ENCODE results near the gene MYRF. TPM values are rescaled to one million over a fixed set of nuclear protein-coding genes. Genes with fewer than 3 reads are reported as not detected.

Gene MYRF
- total and polyA plus RNA-seq, 2 of the 13 experiments (the other 11 are each of a cell fraction or from before 2014, with no cell fraction given), result 10.2 to 25.9 TPM

GRCh38 chr11:61829806-61830205 lies 77.4 kb downstream of the MYRF start:
- Histone ChIP-seq H3K36me3 (replicated peaks in 1 of 2; ENCODE audit: control insufficient read depth in 1 of 2, insufficient read depth in 2 of 2, low read length in 2 of 2) (no peaks in the 10 kb centered on the region), H3K4me2 (ENCODE audit: low read depth, low read length) (peak overlapping the region; percentile 86), H3K4me1 (ENCODE audit: insufficient read depth, low read length) (peaks cover 41% of the 10 kb centered on the region), H2AFZ (ENCODE audit: low read length) (no peak overlapping the region), H3K9ac (ENCODE audit: insufficient read depth, low read depth, low read length) (peak overlapping the region; percentile 78), H3K27me3 (ENCODE audit: control insufficient read depth in 1 of 2, insufficient read depth in 2 of 2, low read length in 2 of 2) (no peaks in the 10 kb centered on the region), H3K27ac (ENCODE audit: extremely low read length, insufficient read depth, low read length) (no peak overlapping the region), H4K20me1 (ENCODE audit: insufficient read depth, low read length) (no peaks in the 10 kb centered on the region), H3K79me2 (ENCODE audit: insufficient read depth, low read length) (peaks cover 33% of the 10 kb centered on the region), H3K4me3 (replicated peaks in 1 of 3; ENCODE audit: insufficient read depth in 1 of 3, low read depth in 2 of 3, low read length in 3 of 3) (peak overlapping the region; percentile 62 to 91 (median 82); a peak in 5 of 6 replicates), H3K9me3 (ENCODE audit: low read length) (no peaks in the 10 kb centered on the region)
- TF ChIP-seq POLR2A (IDR thresholded peaks at IDR 0.05; ENCODE audit: insufficient read depth in 1 of 2, low read depth in 2 of 2, low read length in 2 of 2), result 0 out of 4 replicates have a peak, but pooled peaks of 1 of the 2 experiments have one; percentile 27
- TF ChIP-seq, protein P1, sequence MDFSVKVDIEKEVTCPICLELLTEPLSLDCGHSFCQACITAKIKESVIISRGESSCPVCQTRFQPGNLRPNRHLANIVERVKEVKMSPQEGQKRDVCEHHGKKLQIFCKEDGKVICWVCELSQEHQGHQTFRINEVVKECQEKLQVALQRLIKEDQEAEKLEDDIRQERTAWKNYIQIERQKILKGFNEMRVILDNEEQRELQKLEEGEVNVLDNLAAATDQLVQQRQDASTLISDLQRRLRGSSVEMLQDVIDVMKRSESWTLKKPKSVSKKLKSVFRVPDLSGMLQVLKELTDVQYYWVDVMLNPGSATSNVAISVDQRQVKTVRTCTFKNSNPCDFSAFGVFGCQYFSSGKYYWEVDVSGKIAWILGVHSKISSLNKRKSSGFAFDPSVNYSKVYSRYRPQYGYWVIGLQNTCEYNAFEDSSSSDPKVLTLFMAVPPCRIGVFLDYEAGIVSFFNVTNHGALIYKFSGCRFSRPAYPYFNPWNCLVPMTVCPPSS (IDR thresholded peaks at IDR 0.05), result no peak
- ChIA-PET CTCF (ENCODE audit: low intra/inter-chr PET ratio, low total read pairs) (interaction anchor here (1.8 kb wide), 1 partner anchor 33 kb away, joined by 7 read pairs; no protein-coding TSS in a partner anchor), POLR2A (interaction anchor here (2.8 kb wide), 1 partner anchor 13 kb away, joined by 49 read pairs; the partner anchor contains the start of gene FADS1)
- ATAC-seq, result no peak
- no peak for DNase-seq (ENCODE audit: low spot score)
- 100% methylated on average over 2 of the region's 4 CpGs for WGBS (ENCODE audit: low lambda C conversion rate)
- no TSS peak for BruUV-seq (replicated peaks)
- no peak for FAIRE-seq
- in situ Hi-C loops (cut with HindIII; ENCODE audit: extremely low pct_ligation_motif_present, low pct_unique_long_range_greater_than_20kb), result no loop called here
- intact Hi-C loops (cut with micrococcal nuclease; ENCODE audit: unreplicated experiment), result no loop called here

- FAIRE-seq (no peak), ATAC-seq (no peak), DNase-seq (ENCODE audit: low spot score) (no peak)
- no peak overlapping the region for H2AFZ ChIP-seq (ENCODE audit: low read length)
- peak overlapping the region in 2 of 3 experiments; percentile 62 to 91; a peak in 2 of 6 replicates for H3K4me3 ChIP-seq (replicated peaks in 1 of 3; ENCODE audit: insufficient read depth in 1 of 3, low read depth in 2 of 3, low read length in 3 of 3)
- H3K79me2 ChIP-seq (ENCODE audit: insufficient read depth, low read length), result peaks cover 33% of the 10 kb centered on the region
- in situ Hi-C loops (cut with HindIII; ENCODE audit: extremely low pct_ligation_motif_present, low pct_unique_long_range_greater_than_20kb) (no loop called here), intact Hi-C loops (cut with micrococcal nuclease; ENCODE audit: unreplicated experiment) (no loop called here)
- H3K4me2 ChIP-seq (ENCODE audit: low read depth, low read length), result peak overlapping the region; percentile 86
- ChIA-PET CTCF (ENCODE audit: low intra/inter-chr PET ratio, low total read pairs) (no interaction called here), POLR2A (interaction anchor here (2.8 kb wide), 1 partner anchor 14 kb away, joined by 49 read pairs; the partner anchor contains the start of gene FADS1)
- peaks cover 41% of the 10 kb centered on the region for H3K4me1 ChIP-seq (ENCODE audit: insufficient read depth, low read length)
- H3K9me3 ChIP-seq (ENCODE audit: low read length), result no peaks in the 10 kb centered on the region
- WGBS (ENCODE audit: low lambda C conversion rate), result 82% methylated on average over 8 of the region's 8 CpGs
- TF ChIP-seq SRSF4 (IDR thresholded peaks at IDR 0.05; ENCODE audit: low read depth, low read length, poor library complexity, severe bottlenecking), result no peak
- TF ChIP-seq, protein P2, sequence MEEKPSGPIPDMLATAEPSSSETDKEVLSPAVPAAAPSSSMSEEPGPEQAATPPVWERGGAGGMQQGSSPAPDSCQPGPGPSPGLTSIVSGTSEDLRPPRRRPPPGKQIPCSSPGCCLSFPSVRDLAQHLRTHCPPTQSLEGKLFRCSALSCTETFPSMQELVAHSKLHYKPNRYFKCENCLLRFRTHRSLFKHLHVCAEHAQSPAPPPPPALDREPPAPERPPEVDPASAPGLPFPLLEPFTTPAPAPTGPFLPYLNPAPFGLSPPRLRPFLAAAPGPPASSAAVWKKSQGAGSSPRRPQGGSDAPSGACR (CRISPR knock-in tag; IDR thresholded peaks at IDR 0.05), result no peak
- TF ChIP-seq KDM5A (IDR thresholded peaks at IDR 0.05; ENCODE audit: borderline replicate concordance, low read length), result no peak
- BruUV-seq (replicated peaks), result TSS peak; percentile 48
- H3K27me3 ChIP-seq (ENCODE audit: control insufficient read depth in 1 of 2, insufficient read depth in 2 of 2, low read length in 2 of 2), result no peaks in the 10 kb centered on the region
- H3K36me3 ChIP-seq (replicated peaks in 1 of 2; ENCODE audit: control insufficient read depth in 1 of 2, insufficient read depth in 2 of 2, low read length in 2 of 2), result no peaks in the 10 kb centered on the region
- H3K27ac ChIP-seq (ENCODE audit: extremely low read length, insufficient read depth, low read length), result no peak overlapping the region
- no peaks in the 10 kb centered on the region for H4K20me1 ChIP-seq (ENCODE audit: insufficient read depth, low read length)
- H3K9ac ChIP-seq (ENCODE audit: insufficient read depth, low read depth, low read length), result peak overlapping the region; percentile 78; the same call in 1 of the 2 replicates
Observed at GRCh38 chr11:61830237-61831105, 78.0 kb downstream of the MYRF start.

All from HepG2 (cell line).